ENCODE results near the gene LCORL.

GRCh38 chr4:18056030-18056429 is 34.5 kb upstream of the LCORL start:
- TF ChIP-seq CTCF (IDR thresholded peaks at IDR 0.05) = no peak
- no peak for TF ChIP-seq POLR2A (IDR thresholded peaks at IDR 0.05)
